Activated naive CD4-positive, alpha-beta T cell treated with anti-CD3 and anti-CD28 coated beads for 36 hours (primary cell): ENCODE data around the gene RIOK1. TPM values are rescaled to one million over a fixed set of nuclear protein-coding genes. Genes with fewer than 3 reads are reported as not detected.

Experiments
- total RNA-seq, 2 experiments: library from RNA; stranded (reverse); gene quantifications; one replicate each; pipeline ENCODE4 v1.2.3, GENCODE V29; 2021

Gene RIOK1
- total RNA-seq, 2 experiments from 2014 or later = 33.8 to 38.5 TPM

Other genes starting within 250 kb of the RIOK1 start
- gene SSR1, start 76.6 kb upstream of the RIOK1 start, total RNA-seq = 100 to 1,000 TPM; 116 to 121 TPM
- under 1 TPM; 0.25 to 0.26 TPM for gene CAGE1, start 66 bp upstream of the RIOK1 start, total RNA-seq
- gene DSP, start 151.9 kb downstream of the RIOK1 start, total RNA-seq = under 1 TPM in 1 of 2 experiments, not detected in 1; 0.22 TPM
- 10 to 100 TPM; 22.7 to 22.8 TPM for gene SNRNP48, start 200.4 kb downstream of the RIOK1 start, total RNA-seq